ENCODE measurements around the gene ENPP3. TPM values are rescaled to one million over a fixed set of nuclear protein-coding genes. Genes with fewer than 3 reads are reported as not detected.

ENPP3 gene
- total RNA-seq, 1 experiment from 2014 or later, result not detected

GRCh38 chr6:131730264-131730663 lies 93.2 kb downstream of the ENPP3 start:
- H3K4me1 Mint-ChIP-seq, result no peaks in the 10 kb centered on the region
- TF ChIP-seq RORB (CRISPR knock-in tag; IDR thresholded peaks at IDR 0.05) (no peak), IRF1 (CRISPR knock-in tag; IDR thresholded peaks at IDR 0.05) (no peak), ATF3 (CRISPR knock-in tag; conservative IDR thresholded peaks at IDR 0.05) (no peak), MXD4 (CRISPR knock-in tag; IDR thresholded peaks at IDR 0.05; ENCODE audit: borderline replicate concordance) (no peak), ARID4B (CRISPR knock-in tag; IDR thresholded peaks at IDR 0.05; ENCODE audit: borderline replicate concordance) (no peak), KAT7 (CRISPR knock-in tag; IDR thresholded peaks at IDR 0.05; ENCODE audit: borderline replicate concordance) (no peak), PREB (CRISPR knock-in tag; IDR thresholded peaks at IDR 0.05; ENCODE audit: borderline replicate concordance) (no peak), ATF2 (CRISPR knock-in tag; IDR thresholded peaks at IDR 0.05; ENCODE audit: borderline replicate concordance, low read depth) (no peak), CTCF (IDR thresholded peaks at IDR 0.05) (no peak), FOXK1 (CRISPR knock-in tag; IDR thresholded peaks at IDR 0.05) (no peak), ZNF396 (CRISPR knock-in tag; IDR thresholded peaks at IDR 0.05; ENCODE audit: borderline replicate concordance) (no peak), ZNF138 (CRISPR knock-in tag; conservative IDR thresholded peaks at IDR 0.05) (no peak), NR1H2 (CRISPR knock-in tag; IDR thresholded peaks at IDR 0.05) (no peak), GRHL2 (CRISPR knock-in tag; IDR thresholded peaks at IDR 0.05; ENCODE audit: insufficient replicate concordance, severe bottlenecking) (no peak), NR2C2 (CRISPR knock-in tag; IDR thresholded peaks at IDR 0.05) (no peak)
- peaks cover 7% of the 10 kb centered on the region for H3K27me3 Mint-ChIP-seq (ENCODE audit: low read depth)
- DNase-seq (ENCODE audit: low spot score), result no peak
- H3K9me3 Mint-ChIP-seq, result peaks cover 12% of the 10 kb centered on the region
- H3K36me3 Mint-ChIP-seq, result peaks cover 5% of the 10 kb centered on the region; the same call in 1 of the 2 replicates
- POLR2A ChIA-PET, result no interaction called here
- ATAC-seq, result no peak
- no peak overlapping the region for H3K4me3 Mint-ChIP-seq
- no peak overlapping the region for H3K27ac Mint-ChIP-seq
- CTCF ChIA-PET, result no interaction called here

- no peak overlapping the region for H3K4me3 Mint-ChIP-seq
- peaks cover 9% of the 10 kb centered on the region for H3K9me3 Mint-ChIP-seq
- POLR2A ChIA-PET, result no interaction called here
- peaks cover 5% of the 10 kb centered on the region; the same call in 1 of the 2 replicates for H3K36me3 Mint-ChIP-seq
- peaks cover 11% of the 10 kb centered on the region for H3K27me3 Mint-ChIP-seq (ENCODE audit: low read depth)
- H3K4me1 Mint-ChIP-seq, result no peaks in the 10 kb centered on the region
- CTCF ChIA-PET, result interaction anchor here (1.1 kb wide), 1 partner anchor 193 kb away, joined by 4 read pairs; no protein-coding TSS in a partner anchor
- ATAC-seq (no peak), DNase-seq (ENCODE audit: low spot score) (no peak)
- no peak overlapping the region for H3K27ac Mint-ChIP-seq
- TF ChIP-seq STAT6 (CRISPR knock-in tag; conservative IDR thresholded peaks at IDR 0.05; ENCODE audit: low read depth) (no peak), TEAD1 (CRISPR knock-in tag; IDR thresholded peaks at IDR 0.05) (no peak), ZNF138 (CRISPR knock-in tag; conservative IDR thresholded peaks at IDR 0.05) (no peak), ZNF219 (CRISPR knock-in tag; IDR thresholded peaks at IDR 0.05; ENCODE audit: borderline replicate concordance) (no peak), SOX15 (CRISPR knock-in tag; IDR thresholded peaks at IDR 0.05) (no peak), CTCF (IDR thresholded peaks at IDR 0.05) (no peak), SMAD3 (CRISPR knock-in tag; IDR thresholded peaks at IDR 0.05; ENCODE audit: borderline replicate concordance) (no peak)
These were observed 94.1 kb downstream of the ENPP3 start for GRCh38 chr6:131731224-131731623.

All from WTC11 (cell line).